GM18907 (cell line): ENCODE measurements around the gene GFOD1.
"Not testable (repeated sequence)": the region's sequence is repeated elsewhere in the genome, so short reads cannot be mapped to it uniquely, and the experiment has no call there.

Source experiments
- ATAC-seq: cut with Tn5 transposase; IDR thresholded peaks from one replicate; pipeline ENCODE4 v1.9.1; 2021; ENCODE audit warnings: mild to moderate bottlenecking, moderate library complexity; ENCODE audit not compliant: unreplicated experiment

Gene GFOD1

GRCh38 chr6:13445005-13445743, 42.2 kb downstream of the GFOD1 start:
- ATAC-seq: no peak

- no peak for ATAC-seq
Measured at GRCh38 chr6:13444604-13445003, 42.8 kb downstream of the GFOD1 start.

- ATAC-seq: not testable (repeated sequence)
Measured at GRCh38 chr6:13443978-13444377, 43.4 kb downstream of the GFOD1 start.

- no peak for ATAC-seq
Measured at GRCh38 chr6:13441778-13442177, 45.6 kb downstream of the GFOD1 start.

GRCh38 chr6:13439644-13440043, 47.8 kb downstream of the GFOD1 start:
- ATAC-seq: no peak

GRCh38 chr6:13438126-13438525, 49.3 kb downstream of the GFOD1 start:
- ATAC-seq: no peak

- ATAC-seq: no peak
Measured at GRCh38 chr6:13437218-13437996, 50.0 kb downstream of the GFOD1 start.

GRCh38 chr6:13436399-13437217, 50.8 kb downstream of the GFOD1 start:
- ATAC-seq: no peak

- ATAC-seq: no peak
Measured at GRCh38 chr6:13435477-13436246, 51.7 kb downstream of the GFOD1 start.

GRCh38 chr6:13434777-13435176, 52.6 kb downstream of the GFOD1 start:
- no peak for ATAC-seq

GRCh38 chr6:13434135-13434775, 53.1 kb downstream of the GFOD1 start:
- not testable (repeated sequence) for ATAC-seq

- no peak for ATAC-seq
Measured at GRCh38 chr6:13433709-13434121, 53.7 kb downstream of the GFOD1 start.

GRCh38 chr6:13432526-13433184, 54.7 kb downstream of the GFOD1 start:
- ATAC-seq: no peak

GRCh38 chr6:13431861-13432465, 55.4 kb downstream of the GFOD1 start:
- ATAC-seq: no peak

- ATAC-seq: peak; percentile 19
Measured at GRCh38 chr6:13431059-13431656, 56.2 kb downstream of the GFOD1 start.

- no peak for ATAC-seq
Measured at GRCh38 chr6:13429406-13429753, 58.0 kb downstream of the GFOD1 start.

GRCh38 chr6:13428583-13429405, 58.6 kb downstream of the GFOD1 start:
- ATAC-seq: peak; percentile 25
